Measurements from ENCODE around the gene LRRC38.
"Not testable (repeated sequence)": the region's sequence is repeated elsewhere in the genome, so short reads cannot be mapped to it uniquely, and the experiment has no call there.

The LRRC38 gene

DNA sequence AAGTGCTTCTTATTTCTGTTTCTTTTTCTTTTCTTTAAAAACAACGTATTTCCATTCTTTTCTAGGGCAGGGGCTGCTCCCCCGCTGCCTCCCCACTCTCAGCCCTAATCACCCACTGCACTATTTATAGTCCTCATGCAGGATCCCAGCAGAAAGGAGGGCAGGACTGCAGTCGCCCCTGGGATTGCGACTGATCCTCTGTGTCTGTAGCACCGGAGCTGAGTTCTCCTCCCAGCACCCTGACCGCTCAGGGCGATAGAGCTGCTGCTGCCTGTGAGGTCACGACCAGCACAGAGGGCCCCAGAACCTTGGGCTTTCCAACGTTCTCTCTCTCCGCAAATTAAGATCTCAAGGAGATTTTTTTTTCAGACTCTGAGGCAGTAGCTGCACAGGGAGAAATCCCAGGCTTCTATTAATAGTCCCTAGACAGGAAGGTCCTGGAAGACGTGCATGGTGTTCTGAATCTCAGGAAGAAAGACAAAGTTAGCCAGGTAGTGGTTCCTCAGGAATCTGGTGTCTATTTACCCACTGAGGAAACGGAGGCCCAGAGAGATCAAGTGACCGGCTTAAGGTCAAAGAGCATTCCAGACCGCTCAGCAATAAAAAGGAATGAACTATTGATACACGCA lies 56.8 kb downstream of the LRRC38 start:
- no peak for FAIRE-seq

DNA sequence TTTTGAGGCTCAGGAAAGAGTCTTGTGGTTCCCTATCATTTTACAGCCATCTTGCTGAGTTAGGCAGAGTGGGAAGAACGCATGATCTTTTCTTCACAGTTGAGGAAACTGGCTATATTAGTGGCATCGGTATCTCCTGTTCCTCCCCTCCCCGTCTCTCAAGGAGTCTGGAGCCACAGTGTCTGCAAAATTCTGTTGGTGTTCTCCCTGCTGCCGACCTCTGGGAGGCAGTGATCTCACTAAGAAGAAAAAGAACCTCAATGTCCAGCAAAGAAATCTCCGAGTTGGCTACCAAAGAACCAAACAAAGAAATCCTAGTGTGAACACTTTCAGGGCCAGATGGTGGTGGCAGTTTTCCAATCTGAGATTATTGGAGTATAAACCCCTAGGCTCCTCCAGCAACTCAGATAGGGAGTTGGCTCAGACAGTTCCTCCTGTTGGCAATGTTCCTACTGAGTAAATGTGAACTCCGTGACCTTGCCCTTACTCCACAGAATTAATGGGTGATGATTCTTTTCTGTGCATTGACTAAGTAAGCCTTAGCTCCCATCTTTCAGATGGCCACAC lies 62.3 kb downstream of the LRRC38 start:
- no peak for FAIRE-seq

DNA sequence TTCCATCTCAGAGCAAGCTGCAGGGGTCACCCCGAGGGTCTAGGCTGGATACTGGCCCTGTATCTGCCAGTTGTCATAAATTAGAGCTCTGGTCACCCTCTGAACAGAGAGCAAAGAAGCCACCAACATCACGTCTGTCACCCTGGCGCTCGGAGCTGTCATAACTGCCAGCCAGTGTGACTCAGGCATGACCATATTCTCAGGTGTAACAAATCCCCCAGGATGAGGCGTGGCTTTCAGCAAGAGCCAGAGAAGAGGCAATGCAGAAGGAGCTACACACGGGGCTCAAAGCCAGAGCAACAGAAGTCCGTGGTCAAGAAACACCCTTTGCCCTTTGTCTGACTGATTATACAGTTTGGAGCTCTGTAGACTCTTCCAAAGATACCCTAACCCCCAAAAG lies 63.6 kb downstream of the LRRC38 start:
- no peak for FAIRE-seq

GRCh38 chr1:13443335-13443979 lies 70.3 kb downstream of the LRRC38 start:
- no peak for FAIRE-seq

DNA sequence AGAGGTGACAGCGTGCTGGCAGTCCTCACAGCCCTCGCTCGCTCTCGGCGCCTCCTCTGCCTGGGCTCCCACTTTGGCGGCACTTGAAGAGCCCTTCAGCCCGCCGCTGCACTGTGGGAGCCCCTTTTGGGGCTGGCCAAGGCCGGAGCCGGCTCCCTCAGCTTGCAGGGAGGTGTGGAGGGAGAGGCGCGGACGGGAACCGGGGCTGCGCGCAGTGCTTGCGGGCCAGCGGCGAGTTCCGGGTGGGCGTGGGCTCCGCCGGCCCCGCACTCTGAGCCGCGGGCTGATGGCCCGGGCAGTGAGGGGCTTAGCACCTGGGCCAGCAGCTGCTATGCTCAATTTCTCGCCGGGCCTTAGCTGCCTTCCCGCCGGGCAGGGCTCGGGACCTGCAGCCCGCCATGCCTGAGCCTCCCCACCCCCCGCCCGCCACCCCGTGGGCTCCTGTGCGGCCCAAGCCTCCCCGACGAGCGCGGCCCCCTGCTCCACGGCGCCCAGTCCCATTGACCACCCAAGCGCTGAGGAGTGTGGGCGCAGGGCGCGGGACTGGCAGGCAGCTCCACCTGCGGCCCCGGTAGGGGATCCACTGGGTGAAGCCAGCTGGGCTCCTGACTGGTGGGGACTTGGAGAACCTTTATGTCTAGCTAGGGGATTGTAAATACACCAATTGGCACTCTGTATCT lies 74.6 kb downstream of the LRRC38 start:
- not testable (repeated sequence) for FAIRE-seq

DNA sequence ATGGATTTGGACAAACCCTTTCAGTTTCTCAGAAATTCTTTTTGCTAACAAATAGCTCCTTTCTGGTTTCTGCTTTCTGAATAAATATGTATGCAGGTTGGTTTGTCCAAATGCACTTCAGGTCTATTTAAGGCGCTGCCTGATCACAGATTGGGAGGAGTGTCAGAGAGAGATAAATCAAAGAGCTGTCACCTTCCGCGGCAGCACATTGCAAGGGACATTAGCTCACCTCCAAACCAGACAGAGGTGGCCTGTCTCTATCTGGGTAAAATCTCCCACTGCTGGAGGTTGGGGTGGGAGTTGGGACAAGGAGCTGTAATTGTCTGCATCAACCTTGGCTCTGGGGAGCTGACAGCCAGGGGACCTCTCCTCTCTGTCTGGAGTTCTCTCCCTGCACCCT lies 78.3 kb downstream of the LRRC38 start:
- no peak for FAIRE-seq

DNA sequence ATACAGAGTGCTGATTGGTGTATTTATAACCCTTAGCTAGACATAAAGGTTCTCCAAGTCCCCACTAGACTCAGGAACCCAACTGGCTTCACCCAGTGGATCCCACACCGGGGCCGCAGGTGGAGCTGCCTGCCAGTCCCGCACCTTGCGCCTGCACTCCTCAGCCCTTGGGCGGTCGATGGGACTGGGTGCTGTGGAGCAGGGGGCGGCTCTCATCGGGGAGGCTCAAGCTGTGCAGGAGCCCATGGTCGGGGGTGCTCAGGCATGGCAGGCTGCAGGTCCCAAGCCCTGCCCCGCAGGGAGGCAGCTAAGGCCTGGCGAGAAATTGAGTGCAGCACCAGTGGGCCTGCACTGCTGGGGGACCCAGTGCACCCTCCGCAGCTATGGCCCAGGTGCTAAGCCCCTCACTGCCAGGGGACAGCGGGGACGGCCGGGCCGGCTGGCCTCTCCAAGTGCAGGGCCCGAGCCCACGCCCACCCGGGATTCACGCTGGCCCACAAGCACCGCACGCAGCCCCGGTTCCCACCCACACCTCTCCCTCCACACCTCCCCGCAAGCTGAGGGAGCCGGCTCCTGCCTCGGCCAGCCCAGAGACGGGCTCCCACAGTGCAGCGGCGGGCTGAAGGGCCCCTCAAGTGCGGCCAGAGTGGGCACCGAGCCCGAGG lies 80.0 kb downstream of the LRRC38 start:
- FAIRE-seq = not testable (repeated sequence)

DNA sequence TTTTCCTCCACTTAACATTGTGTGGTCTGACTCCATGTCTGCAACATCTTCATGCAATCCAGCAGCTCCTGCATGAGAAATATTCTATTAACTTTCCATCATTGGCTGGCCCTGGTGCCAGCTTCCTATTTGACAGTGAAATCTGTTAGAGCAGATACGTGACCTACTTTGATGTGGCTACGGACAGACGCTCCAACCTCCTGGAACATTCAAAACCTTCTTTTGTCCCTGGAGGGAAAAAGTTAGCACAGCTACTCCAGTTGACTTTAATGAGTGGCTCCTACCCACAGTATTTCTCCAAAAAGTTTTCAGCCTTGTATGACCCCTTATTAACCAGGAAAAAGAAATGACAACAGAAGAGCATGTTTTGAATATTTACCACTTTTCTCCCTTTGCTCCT lies 81.6 kb downstream of the LRRC38 start:
- no peak for FAIRE-seq

DNA sequence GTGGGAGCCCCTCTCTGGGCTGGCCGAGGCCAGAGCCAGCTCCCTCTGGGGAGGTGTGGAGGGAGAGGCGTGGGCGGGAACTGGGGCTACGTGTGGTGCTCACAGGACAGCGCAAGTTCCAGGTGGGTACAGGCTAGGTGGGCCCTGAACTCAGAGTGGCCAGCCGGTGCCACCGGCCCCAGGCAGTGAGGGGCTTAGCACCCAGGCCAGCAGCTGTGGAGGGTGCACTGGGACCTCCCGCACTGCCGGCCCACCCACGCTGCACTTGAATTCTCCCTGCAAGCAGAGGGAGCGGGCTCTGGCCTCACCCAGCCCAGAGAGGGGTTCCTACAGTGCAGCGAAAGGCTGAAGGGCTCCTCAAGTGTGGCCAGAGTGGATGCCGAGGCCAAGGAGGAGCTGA lies 83.3 kb downstream of the LRRC38 start:
- no peak for FAIRE-seq
